NT2/D1 (cell line): ENCODE results near the gene TNFRSF1A.

Experiments used
- YY1 ChIP-seq: IDR thresholded peaks from 2 replicates; pipeline ENCODE4 v1.6.1; 2011; ENCODE audit not compliant: insufficient read length, insufficient read depth
- ZNF274 ChIP-seq: IDR thresholded peaks from 2 replicates; pipeline ENCODE4 v1.6.1; 2011; ENCODE audit warnings: mild to moderate bottlenecking, low read depth, low read length

DNA sequence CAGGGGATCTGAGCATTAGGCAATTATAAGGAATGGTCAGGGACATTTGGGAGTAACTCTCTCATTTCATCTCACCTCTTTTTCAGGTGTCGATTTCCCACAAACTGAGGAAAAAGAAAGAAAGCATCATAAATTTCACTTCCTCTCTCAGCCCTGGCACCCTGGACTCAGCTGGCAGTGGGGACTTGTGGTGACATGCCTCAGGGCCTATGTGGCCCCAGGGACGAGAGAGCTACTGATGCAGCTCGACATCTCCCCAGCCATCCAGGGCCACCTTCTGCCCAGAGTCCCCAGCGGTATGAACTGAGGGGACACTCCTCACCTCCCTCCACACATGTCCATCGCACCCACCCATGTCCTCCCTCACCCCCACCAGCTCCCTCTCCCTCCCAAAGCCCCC lies 11.7 kb downstream of the TNFRSF1A start:
- TF ChIP-seq YY1 (no peak), ZNF274 (no peak)
